Mesenchymal stem cell (in vitro differentiated cells and primary cell): ENCODE data around the gene PCDH1.

ENCODE experiments used
- DNase-seq: peaks from one replicate; pipeline ENCODE4 v3.0.0-alpha.2; 2013
- H2AFZ ChIP-seq: one replicate; pipeline ENCODE4 v1.6.1; 2013; ENCODE audit warnings: low read depth, mild to moderate bottlenecking, control low read depth, inconsistent platforms, low read length, moderate library complexity
- H2AK5ac ChIP-seq: 2 replicates; pipeline ENCODE4 v1.6.1; 2013; ENCODE audit warnings: low read length, moderate library complexity, mild to moderate bottlenecking, inconsistent platforms; ENCODE audit not compliant: severe bottlenecking
- H2BK120ac ChIP-seq: one replicate; pipeline ENCODE4 v1.6.1; 2013; ENCODE audit warnings: low read depth, mild to moderate bottlenecking, inconsistent platforms, low read length, moderate library complexity
- H2BK12ac ChIP-seq, 2 experiments: one replicate each; pipeline ENCODE4 v1.6.1; 2013; ENCODE audit warnings: inconsistent platforms in 2 of 2, low read length in 2 of 2, mild to moderate bottlenecking in 2 of 2, moderate library complexity in 2 of 2, control low read depth in 1 of 2
- H2BK15ac ChIP-seq: one replicate; pipeline ENCODE4 v1.6.1; 2013; ENCODE audit warnings: mild to moderate bottlenecking, low read depth, inconsistent platforms; ENCODE audit not compliant: poor library complexity, severe bottlenecking
- H2BK5ac ChIP-seq: 2 replicates; pipeline ENCODE4 v1.6.1; 2013; ENCODE audit warnings: low read depth, mild to moderate bottlenecking, low read length, control low read depth, inconsistent platforms; ENCODE audit not compliant: poor library complexity, severe bottlenecking
- H3K14ac ChIP-seq, 2 experiments: one replicate each; pipeline ENCODE4 v1.6.1; 2013; ENCODE audit warnings: inconsistent platforms in 2 of 2, low read length in 2 of 2, control low read depth in 1 of 2, mild to moderate bottlenecking in 1 of 2, moderate library complexity in 1 of 2
- H3K18ac ChIP-seq, 2 experiments: one replicate each; pipeline ENCODE4 v1.6.1; 2013; ENCODE audit warnings: inconsistent platforms in 2 of 2, low read length in 2 of 2, control low read depth in 1 of 2, low read depth in 1 of 2, mild to moderate bottlenecking in 1 of 2
- H3K23ac ChIP-seq, 2 experiments: one replicate each; pipeline ENCODE4 v1.6.1; 2013; ENCODE audit warnings: inconsistent platforms in 2 of 2, low read length in 2 of 2, mild to moderate bottlenecking in 2 of 2, moderate library complexity in 2 of 2, control low read depth in 1 of 2
- H3K27ac ChIP-seq: 2 replicates; pipeline ENCODE4 v1.5.1; 2013; ENCODE audit warnings: mild to moderate bottlenecking, moderate library complexity, low read length, control low read depth, inconsistent platforms; ENCODE audit not compliant: poor library complexity, severe bottlenecking
- H3K27me3 ChIP-seq, 2 experiments: 2 replicates each; pipeline versions ENCODE4 v1.6.1 to v1.7.0; 2013; ENCODE audit warnings: low read length in 2 of 2, mild to moderate bottlenecking in 2 of 2, moderate library complexity in 2 of 2, control low read depth in 1 of 2, inconsistent platforms in 1 of 2; ENCODE audit not compliant: control insufficient read depth in 1 of 2, insufficient read depth in 1 of 2
- H3K36me3 ChIP-seq, 2 experiments: 2 replicates each; pipeline versions ENCODE4 v1.6.1 to v1.7.0; 2013; ENCODE audit warnings: low read length in 2 of 2, control low read depth in 1 of 2, inconsistent platforms in 1 of 2, low read depth in 1 of 2, mild to moderate bottlenecking in 1 of 2; ENCODE audit not compliant: insufficient read depth in 2 of 2, control insufficient read depth in 1 of 2
- H3K4ac ChIP-seq, 2 experiments: one replicate each; pipeline ENCODE4 v1.6.1; 2013; ENCODE audit warnings: inconsistent platforms in 2 of 2, low read length in 2 of 2, mild to moderate bottlenecking in 2 of 2, moderate library complexity in 2 of 2, control low read depth in 1 of 2, low read depth in 1 of 2
- H3K4me1 ChIP-seq: 2 replicates; pipeline ENCODE4 v1.6.1; 2013; ENCODE audit warnings: low read depth, low read length, control low read depth; ENCODE audit not compliant: control insufficient read depth, insufficient read depth
- H3K4me2 ChIP-seq: 2 replicates; pipeline ENCODE4 v1.6.1; 2013; ENCODE audit warnings: low read length, mild to moderate bottlenecking, inconsistent platforms; ENCODE audit not compliant: poor library complexity, severe bottlenecking
- H3K4me3 ChIP-seq, 2 experiments: 2 replicates each; pipeline versions ENCODE4 v1.5.1 to v1.7.0; 2013; ENCODE audit warnings: low read length in 2 of 2, mild to moderate bottlenecking in 2 of 2, control low read depth in 1 of 2, low read depth in 1 of 2; ENCODE audit not compliant: insufficient read depth in 1 of 2
- H3K79me1 ChIP-seq: replicated peaks from 2 replicates; pipeline ENCODE4 v1.6.1; 2013; ENCODE audit warnings: mild to moderate bottlenecking, control low read depth, low read length, inconsistent platforms; ENCODE audit not compliant: poor library complexity, severe bottlenecking
- H3K9ac ChIP-seq: 2 replicates; pipeline ENCODE4 v1.7.0; 2013; ENCODE audit warnings: mild to moderate bottlenecking, low read length, moderate library complexity
- H3K9me3 ChIP-seq: 2 replicates; pipeline ENCODE4 v1.7.0; 2013; ENCODE audit warnings: mild to moderate bottlenecking, low read length; ENCODE audit not compliant: control insufficient read depth
- H4K8ac ChIP-seq: one replicate; pipeline ENCODE4 v1.6.1; 2013; ENCODE audit warnings: inconsistent platforms, mild to moderate bottlenecking, low read length, moderate library complexity
- H4K91ac ChIP-seq: one replicate; pipeline ENCODE4 v1.6.1; 2013; ENCODE audit warnings: mild to moderate bottlenecking, low read length, inconsistent platforms
- WGBS: methylation state at CpG from one replicate; pipeline ENCODE4 v1.1.7; 2013; ENCODE audit warnings: mixed read lengths; 5-methylcytosine and 5-hydroxymethylcytosine counted together

The PCDH1 gene

DNA sequence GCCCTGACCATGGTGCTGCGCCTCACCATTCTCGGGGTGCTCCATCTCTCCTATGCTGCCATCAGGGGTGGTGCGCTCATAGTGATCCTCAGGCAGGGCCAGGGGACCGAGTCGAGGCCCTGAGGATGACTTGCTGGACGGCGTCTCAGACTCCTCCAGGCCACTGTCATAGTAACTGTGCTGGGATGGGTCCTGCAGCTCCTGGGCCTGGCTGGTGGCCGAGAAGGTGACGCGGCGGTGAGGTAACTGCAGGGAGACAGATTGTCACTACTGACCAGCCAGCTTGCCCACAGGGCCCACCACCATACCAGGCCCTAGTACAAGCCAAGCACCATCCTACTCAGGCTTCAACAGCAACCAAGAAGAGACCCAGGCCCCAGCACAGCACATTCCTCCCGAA lies 21.0 kb downstream of the PCDH1 start:
- Histone ChIP-seq H3K4ac (no peak overlapping the region), H2BK12ac (no peak overlapping the region), H3K14ac (peak overlapping the region in 1 of 2 experiments; percentile 23), H3K36me3 (no peaks in the 10 kb centered on the region), H3K79me1 (no peaks in the 10 kb centered on the region), H2BK15ac (no peak overlapping the region), H3K9me3 (no peaks in the 10 kb centered on the region), H3K27ac (no peak overlapping the region), H2AFZ (no peak overlapping the region), H3K18ac (no peak overlapping the region), H3K23ac (no peak overlapping the region), H2BK120ac (no peak overlapping the region), H3K27me3 (peaks cover 53% of the 10 kb centered on the region in 2 experiments), H4K8ac (no peak overlapping the region), H3K4me3 (no peak overlapping the region), H3K9ac (no peak overlapping the region), H2AK5ac (no peak overlapping the region), H3K4me2 (no peak overlapping the region), H2BK5ac (no peak overlapping the region), H3K4me1 (peaks cover 2% of the 10 kb centered on the region), H4K91ac (no peak overlapping the region)
- DNase-seq = no peak
- 95% methylated on average over 12 of the region's 12 CpGs for WGBS

DNA sequence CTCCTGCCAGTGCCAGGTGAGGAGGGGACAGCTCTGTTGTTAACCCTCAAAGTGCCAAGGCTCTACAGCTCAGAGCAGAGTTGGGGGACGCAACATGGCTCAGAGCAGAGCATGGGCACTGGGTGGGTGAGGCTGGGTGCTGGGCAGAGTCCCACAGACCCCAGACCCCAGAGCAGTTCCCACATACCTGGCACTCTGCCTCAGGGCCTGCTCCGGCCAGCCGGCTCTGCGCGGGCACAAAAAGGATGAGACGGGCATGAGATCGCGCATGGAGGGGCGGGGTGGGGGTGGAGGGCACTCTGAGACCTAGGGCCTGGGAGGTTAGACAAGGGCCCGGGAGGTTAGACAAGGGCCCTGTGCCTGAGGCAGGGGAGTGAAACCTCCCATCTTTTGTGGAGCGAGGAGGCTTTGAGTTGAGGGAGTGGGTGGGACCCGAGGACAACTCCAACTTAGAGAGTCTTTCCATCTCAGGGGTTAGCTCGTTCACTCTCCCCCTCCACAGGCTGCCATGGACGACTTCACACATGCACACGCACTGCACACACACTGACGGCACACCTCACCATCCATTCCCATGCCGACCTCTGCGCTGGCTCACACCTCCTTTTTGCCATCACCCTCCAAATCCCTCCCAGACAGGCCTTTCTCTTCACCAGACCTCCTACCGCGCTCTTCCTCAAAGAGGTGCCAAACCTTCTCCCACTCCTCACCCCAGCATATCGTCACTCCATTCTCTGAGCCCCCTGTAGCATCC lies 22.0 kb downstream of the PCDH1 start:
- Histone ChIP-seq H3K4ac (no peak overlapping the region), H3K14ac (no peak overlapping the region), H2BK12ac (no peak overlapping the region), H3K23ac (no peak overlapping the region), H3K36me3 (no peaks in the 10 kb centered on the region), H3K9ac (no peak overlapping the region), H2BK120ac (no peak overlapping the region), H2AFZ (no peak overlapping the region), H2BK5ac (no peak overlapping the region), H3K18ac (no peak overlapping the region), H3K4me1 (peaks cover 2% of the 10 kb centered on the region), H3K4me3 (no peak overlapping the region), H4K8ac (no peak overlapping the region), H2AK5ac (no peak overlapping the region), H3K79me1 (no peaks in the 10 kb centered on the region), H3K9me3 (no peaks in the 10 kb centered on the region), H4K91ac (no peak overlapping the region), H3K27ac (no peak overlapping the region), H3K4me2 (no peak overlapping the region), H2BK15ac (no peak overlapping the region), H3K27me3 (peaks cover 43 to 49% of the 10 kb centered on the region in 2 experiments)
- no peak for DNase-seq
- 94% methylated on average over 16 of the region's 21 CpGs for WGBS

DNA sequence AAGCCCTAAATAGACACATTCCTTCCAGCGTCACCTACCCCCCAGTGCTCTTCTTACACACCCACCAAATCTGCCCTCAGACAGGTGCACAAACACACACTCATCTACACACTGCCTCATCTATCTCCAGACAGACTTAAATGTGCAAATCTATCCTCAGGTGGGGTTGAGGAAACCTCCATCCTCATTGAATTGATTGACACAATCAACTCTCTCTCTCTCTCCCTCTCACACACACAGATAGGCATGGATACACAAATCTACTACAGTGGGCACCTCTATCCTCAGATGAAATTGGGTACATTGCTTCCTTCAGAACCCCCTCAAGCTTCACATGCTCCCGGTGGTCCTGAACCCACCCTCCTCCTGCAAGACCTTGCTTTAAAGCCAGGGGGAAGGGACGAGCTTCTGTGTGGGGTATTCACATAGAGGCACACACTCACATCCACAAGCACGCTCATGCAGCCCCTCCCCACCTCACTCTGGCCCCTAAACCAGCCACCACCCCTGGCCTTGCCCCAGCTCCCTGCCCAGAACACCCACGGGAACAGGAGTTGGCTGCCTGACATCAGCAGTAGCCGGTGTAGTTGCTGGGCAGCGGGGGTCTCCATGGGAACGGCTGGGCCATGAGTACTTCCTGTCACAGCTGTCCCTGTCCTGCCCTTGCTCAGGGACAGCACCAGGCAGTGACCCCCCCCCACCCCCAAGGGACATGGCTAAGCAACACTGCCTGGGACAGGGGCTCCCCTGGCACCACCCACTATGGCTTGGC lies 22.8 kb downstream of the PCDH1 start:
- no peak overlapping the region for H3K18ac ChIP-seq
- no peak overlapping the region for H2AFZ ChIP-seq
- no peaks in the 10 kb centered on the region for H3K36me3 ChIP-seq
- no peak overlapping the region for H3K23ac ChIP-seq
- H2BK120ac ChIP-seq = no peak overlapping the region
- H3K27me3 ChIP-seq = peaks cover 41 to 51% of the 10 kb centered on the region in 2 experiments
- H3K4me2 ChIP-seq = no peak overlapping the region
- H3K4me1 ChIP-seq = peaks cover 5% of the 10 kb centered on the region
- no peak overlapping the region for H2BK15ac ChIP-seq
- no peak overlapping the region for H3K4me3 ChIP-seq
- no peaks in the 10 kb centered on the region for H3K9me3 ChIP-seq
- H3K9ac ChIP-seq = no peak overlapping the region
- no peak for DNase-seq
- H2BK5ac ChIP-seq = no peak overlapping the region
- H3K79me1 ChIP-seq = no peaks in the 10 kb centered on the region
- H2BK12ac ChIP-seq = no peak overlapping the region
- H3K4ac ChIP-seq = no peak overlapping the region
- no peak overlapping the region for H3K14ac ChIP-seq
- no peak overlapping the region for H4K91ac ChIP-seq
- H4K8ac ChIP-seq = no peak overlapping the region
- no peak overlapping the region for H3K27ac ChIP-seq
- H2AK5ac ChIP-seq = no peak overlapping the region
- WGBS = 55% methylated on average over 6 of the region's 8 CpGs

DNA sequence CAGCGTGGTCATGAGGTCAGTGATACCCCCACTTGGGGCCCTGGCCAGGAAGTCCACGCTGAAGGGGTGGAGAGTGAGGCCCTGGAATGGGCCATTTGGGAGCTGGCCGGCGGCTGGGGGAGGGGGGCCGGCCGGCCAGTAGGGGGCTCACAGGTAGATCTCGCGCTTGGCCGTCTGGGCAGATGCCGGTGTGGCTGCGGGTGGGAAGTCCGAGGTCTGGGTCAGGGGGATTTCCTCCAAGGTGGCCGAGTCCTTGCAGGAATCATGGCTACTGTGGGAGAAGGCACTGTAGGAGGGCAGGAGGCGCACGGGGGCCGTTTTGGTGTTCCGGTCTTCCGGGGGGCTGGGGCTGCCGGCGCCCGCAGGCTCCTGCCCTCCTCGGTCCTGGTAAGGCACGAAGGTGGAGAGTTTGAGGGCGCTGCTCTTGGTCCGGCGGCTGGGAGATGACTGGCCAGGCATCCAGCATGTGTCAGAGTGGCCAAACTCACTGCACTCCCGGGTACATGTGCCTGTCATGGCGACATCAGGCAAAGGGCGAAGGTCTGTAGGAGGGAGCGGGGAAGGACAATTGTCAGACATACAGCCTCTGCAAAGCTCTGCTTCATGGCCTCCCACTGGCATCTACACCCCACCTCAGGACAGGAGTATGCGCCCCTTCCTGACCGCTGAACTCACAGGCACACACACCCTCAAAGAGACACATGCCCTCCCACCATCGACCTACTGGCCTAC lies 24.1 kb downstream of the PCDH1 start:
- no peak overlapping the region for H3K4ac ChIP-seq
- no peak for DNase-seq
- no peaks in the 10 kb centered on the region for H3K9me3 ChIP-seq
- H2AFZ ChIP-seq = no peak overlapping the region
- H3K4me3 ChIP-seq = no peak overlapping the region
- H3K14ac ChIP-seq = peak overlapping the region in 1 of 2 experiments; percentile 11
- no peak overlapping the region for H2BK15ac ChIP-seq
- no peak overlapping the region for H3K9ac ChIP-seq
- H3K27me3 ChIP-seq = peaks cover 28 to 39% of the 10 kb centered on the region in 2 experiments
- H3K4me2 ChIP-seq = no peak overlapping the region
- H4K8ac ChIP-seq = no peak overlapping the region
- no peak overlapping the region for H2BK120ac ChIP-seq
- H3K79me1 ChIP-seq = no peaks in the 10 kb centered on the region
- H3K23ac ChIP-seq = no peak overlapping the region
- H3K4me1 ChIP-seq = peaks cover 9% of the 10 kb centered on the region
- no peak overlapping the region for H3K27ac ChIP-seq
- H3K18ac ChIP-seq = no peak overlapping the region
- H2BK5ac ChIP-seq = no peak overlapping the region
- H4K91ac ChIP-seq = no peak overlapping the region
- WGBS = 70% methylated on average over 32 of the region's 33 CpGs
- H2BK12ac ChIP-seq = no peak overlapping the region
- H2AK5ac ChIP-seq = no peak overlapping the region
- H3K36me3 ChIP-seq = no peaks in the 10 kb centered on the region
